Adrenal gland (tissue), 12 donors: ENCODE data around the gene MED12L. TPM values are rescaled to one million over a fixed set of nuclear protein-coding genes. Genes with fewer than 3 reads are reported as not detected.

ENCODE experiments used
- DNase-seq, 7 donors: peaks; one replicate each; pipeline ENCODE4 v3.0.0-alpha.2; 2019 to 2020
- H3K27ac ChIP-seq, 5 donors: fragments of 200-600 bp; sonication (generic) in 4 of 5; 1 replicate in 3 of 5; 2 replicates in 2 of 5; pipeline versions ENCODE4 v1.5.1 to v1.8.0; 2016 to 2020; ENCODE audit warnings: mild to moderate bottlenecking in 1 of 5
- H3K27me3 ChIP-seq: fragments of 200-600 bp; 2 replicates; pipeline ENCODE4 v1.8.0; 2021
- H3K36me3 ChIP-seq, 2 donors: fragments of 200-600 bp; replicated peaks in 1 of 2; 1 replicate in 1 of 2; 2 replicates in 1 of 2; pipeline versions ENCODE4 v1.5.1 to v1.8.0; 2018 to 2022
- H3K4me1 ChIP-seq, 2 donors: fragments of 200-600 bp; replicated peaks in 1 of 2; 1 replicate in 1 of 2; 2 replicates in 1 of 2; pipeline versions ENCODE4 v1.5.1 to v1.8.0; 2018 to 2021
- H3K4me3 ChIP-seq, 4 donors: fragments of 200-600 bp; sonication (generic) in 3 of 4; one replicate each; pipeline ENCODE4 v1.5.1; 2016 to 2018
- H3K9me3 ChIP-seq, 3 donors: fragments of 200-600 bp; sonication (generic) in 1 of 3; replicated peaks in 1 of 3; 1 replicate in 2 of 3; 2 replicates in 1 of 3; pipeline versions ENCODE4 v1.5.1 to v1.8.0; 2016 to 2021
- POLR2A ChIP-seq, 2 donors: fragments of 450-650 bp; IDR thresholded peaks; one replicate each; pipeline ENCODE4 v1.6.1; 2017; ENCODE audit warnings: antibody characterized with exemption in 2 of 2, mild to moderate bottlenecking in 2 of 2, moderate library complexity in 1 of 2
- WGBS, 4 donors: extraction: QIAGEN DNeasy Blood & Tissue Kit in 2 of 4; methylation state at CpG; one replicate each; pipeline versions ENCODE4 v1.1.5 to v1.1.7; 2013 to 2017; 5-methylcytosine and 5-hydroxymethylcytosine counted together
- intact Hi-C, 2 donors: fragments of 100-400 bp; cut with DNase I; formaldehyde crosslinking; loops; one replicate each; pipeline versions ENCODE4 v1.14.1 to v1.15.0; 2022 to 2023
- polyA plus RNA-seq, 3 donors: library from polyadenylated mRNA; stranded (reverse); fragments of 200-250 nt in 2 of 3; fragments of 350-450 nt in 1 of 3; fragmentation: Illumina TruSeq in 1 of 3; extraction: RNeasy Lipid Tissue Mini Kit (QIAGEN cat#74804) in 1 of 3; gene quantifications; one replicate each; pipeline ENCODE4 v1.2.3, GENCODE V29; 2013 to 2014
- total RNA-seq, 9 donors: library from RNA; depleted of rRNA in 4 of 9; stranded (reverse); fragments of >200 nt in 4 of 9; fragments of 120-200 nt in 1 of 9; fragmentation: NEBNext Ultra II Directional in 1 of 9; extraction: Animal tissue kit (Norgen Biotek cat#: 25700) in 1 of 9; gene quantifications; one replicate each; pipeline versions ENCODE4 v1.1.0 to v1.2.4, GENCODE V29; 2013 to 2023
- TF ChIP-seq, protein P1 (sequence below), 6 experiments: fragments of 450-650 bp in 4 of 6; fragments of 200-600 bp in 2 of 6; sonication (generic) in 1 of 6; IDR thresholded peaks; 1 replicate in 5 of 6; 2 replicates in 1 of 6; pipeline versions ENCODE4 v1.5.1 to v1.8.0; 2016 to 2021; ENCODE audit warnings: antibody characterized with exemption in 6 of 6, mild to moderate bottlenecking in 2 of 6, moderate library complexity in 1 of 6
- donor health status: healthy with polysubstance abuse.
- donor health status: Bipolar disorder and iron deficiency.
- donor health status: DM: yes; HTN: yes; CAD: no.
- donor health status: DM: no; HTN: no; CAD: no.
- donor health status: DM: no; HTN: no; CAD: no.
- donor health status: DM: yes; HTN: yes; CAD: no.

MED12L gene
- total and polyA plus RNA-seq, 12 donors: 0.77 to 25.0 (median 6.3) TPM

DNA sequence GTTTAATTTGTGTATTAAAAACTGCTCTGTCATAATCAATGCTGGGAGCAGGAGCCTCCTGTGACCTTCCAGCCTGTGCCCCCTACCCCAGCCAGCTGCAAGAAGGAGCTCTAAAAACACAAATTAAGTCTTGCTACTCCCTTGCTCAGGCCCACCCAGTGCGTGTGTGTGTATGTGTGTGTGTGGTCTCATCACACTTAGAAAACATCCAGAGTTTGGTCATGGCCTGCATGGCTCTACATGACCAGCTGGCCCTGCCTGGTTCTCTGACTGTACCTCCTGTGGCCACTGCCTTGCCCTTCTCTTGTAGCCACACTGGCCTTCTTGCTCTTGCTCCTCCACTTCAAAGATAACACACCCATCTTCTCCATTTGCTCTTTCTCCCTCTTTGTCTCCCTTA lies 179.1 kb downstream of the MED12L start:
- no peak for DNase-seq
- intact Hi-C loops: no loop called here

DNA sequence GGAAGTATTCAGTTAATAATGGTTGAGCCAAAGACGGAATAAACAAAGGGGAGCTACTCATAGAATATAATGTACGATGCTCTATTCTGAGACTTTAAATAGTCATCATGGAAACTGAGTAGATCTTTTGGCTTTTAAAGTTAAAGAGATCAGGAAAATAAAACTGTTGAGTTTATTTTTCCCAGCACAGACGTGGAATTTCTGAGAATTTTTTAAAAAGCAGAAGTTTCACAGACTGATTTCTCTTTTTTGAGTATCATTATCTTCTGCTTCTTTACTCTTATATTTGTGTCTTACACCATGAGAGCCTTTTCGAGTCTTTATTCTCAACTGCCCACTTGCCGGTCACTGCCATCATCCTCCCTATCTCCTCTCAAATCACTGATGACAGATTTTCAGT lies 179.7 kb downstream of the MED12L start:
- Histone ChIP-seq H3K36me3 (no peaks in the 10 kb centered on the region), H3K27ac (no peak overlapping the region), H3K27me3 (no peaks in the 10 kb centered on the region), H3K9me3 (no peaks in the 10 kb centered on the region), H3K4me1 (no peaks in the 10 kb centered on the region), H3K4me3 (no peak overlapping the region)
- 86 to 91% (median 89%) methylated on average over 5 of the region's 5 CpGs for WGBS, 4 donors
- DNase-seq: no peak
- intact Hi-C loops: no loop called here
- TF ChIP-seq, protein P1, sequence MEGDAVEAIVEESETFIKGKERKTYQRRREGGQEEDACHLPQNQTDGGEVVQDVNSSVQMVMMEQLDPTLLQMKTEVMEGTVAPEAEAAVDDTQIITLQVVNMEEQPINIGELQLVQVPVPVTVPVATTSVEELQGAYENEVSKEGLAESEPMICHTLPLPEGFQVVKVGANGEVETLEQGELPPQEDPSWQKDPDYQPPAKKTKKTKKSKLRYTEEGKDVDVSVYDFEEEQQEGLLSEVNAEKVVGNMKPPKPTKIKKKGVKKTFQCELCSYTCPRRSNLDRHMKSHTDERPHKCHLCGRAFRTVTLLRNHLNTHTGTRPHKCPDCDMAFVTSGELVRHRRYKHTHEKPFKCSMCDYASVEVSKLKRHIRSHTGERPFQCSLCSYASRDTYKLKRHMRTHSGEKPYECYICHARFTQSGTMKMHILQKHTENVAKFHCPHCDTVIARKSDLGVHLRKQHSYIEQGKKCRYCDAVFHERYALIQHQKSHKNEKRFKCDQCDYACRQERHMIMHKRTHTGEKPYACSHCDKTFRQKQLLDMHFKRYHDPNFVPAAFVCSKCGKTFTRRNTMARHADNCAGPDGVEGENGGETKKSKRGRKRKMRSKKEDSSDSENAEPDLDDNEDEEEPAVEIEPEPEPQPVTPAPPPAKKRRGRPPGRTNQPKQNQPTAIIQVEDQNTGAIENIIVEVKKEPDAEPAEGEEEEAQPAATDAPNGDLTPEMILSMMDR (IDR thresholded peaks at IDR 0.05): no peak
- no peak for TF ChIP-seq POLR2A (IDR thresholded peaks at IDR 0.05)

More for the DNA sequence above, 179.1 kb downstream of the MED12L start:
- no peaks in the 10 kb centered on the region for H3K36me3 ChIP-seq
- H3K9me3 ChIP-seq: no peaks in the 10 kb centered on the region
- H3K27ac ChIP-seq: no peak overlapping the region
- H3K4me3 ChIP-seq: no peak overlapping the region
- TF ChIP-seq, protein P1 (IDR thresholded peaks at IDR 0.05): no peak
- no peak for TF ChIP-seq POLR2A (IDR thresholded peaks at IDR 0.05)
- no peaks in the 10 kb centered on the region for H3K27me3 ChIP-seq
- 83 to 100% (median 96%) methylated on average over 1 of the region's 1 CpG for WGBS, 4 donors
- H3K4me1 ChIP-seq: no peaks in the 10 kb centered on the region

DNA sequence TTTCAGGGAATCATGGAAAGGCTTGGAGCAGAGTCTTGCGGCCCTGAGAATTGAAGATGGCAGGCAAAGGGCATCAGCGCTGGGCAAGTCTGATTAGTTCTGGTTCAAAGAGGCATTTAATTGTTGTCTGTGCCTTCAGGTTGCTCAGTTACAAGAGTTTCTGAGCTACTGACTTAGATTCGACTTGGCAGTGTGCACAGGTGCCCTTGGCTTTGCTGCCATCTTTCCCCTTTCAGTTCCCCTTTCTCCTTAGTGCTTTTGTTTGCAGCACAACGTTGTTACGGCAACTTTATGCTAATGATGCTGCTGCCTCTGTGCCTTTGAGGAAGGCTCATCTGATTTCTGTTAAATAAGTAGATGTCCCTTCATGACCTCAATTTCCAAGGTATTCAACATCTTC lies 180.4 kb downstream of the MED12L start:
- Histone ChIP-seq H3K4me1 (no peaks in the 10 kb centered on the region), H3K9me3 (no peaks in the 10 kb centered on the region), H3K4me3 (no peak overlapping the region), H3K27me3 (no peaks in the 10 kb centered on the region), H3K36me3 (no peaks in the 10 kb centered on the region), H3K27ac (no peak overlapping the region)
- intact Hi-C loops: no loop called here
- TF ChIP-seq POLR2A (IDR thresholded peaks at IDR 0.05): no peak
- TF ChIP-seq, protein P1 (IDR thresholded peaks at IDR 0.05): no peak
- peak in 1 of 7 donors; percentile 11 for DNase-seq
- WGBS, 4 donors: 74 to 81% (median 77%) methylated on average over 5 of the region's 5 CpGs

DNA sequence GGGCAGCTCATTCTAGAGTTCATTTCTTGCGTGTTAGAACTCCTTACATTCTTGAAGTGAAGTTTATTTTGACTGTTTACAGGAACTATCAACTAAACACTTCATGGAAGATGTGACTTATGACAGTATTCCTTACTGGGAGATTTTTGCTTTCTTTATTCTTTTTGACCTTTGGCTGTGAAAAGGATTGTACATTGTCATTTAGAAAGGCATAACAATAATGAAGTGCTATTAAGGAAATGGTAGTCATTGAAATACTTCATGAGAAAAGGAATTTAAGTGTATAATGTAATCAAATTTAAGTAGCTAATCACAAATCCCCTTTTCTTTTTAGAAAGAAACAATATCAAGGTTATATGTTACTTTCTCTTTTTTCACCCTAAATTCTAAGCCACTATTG lies 181.6 kb downstream of the MED12L start:
- Histone ChIP-seq H3K4me3 (no peak overlapping the region), H3K27me3 (no peaks in the 10 kb centered on the region), H3K9me3 (no peaks in the 10 kb centered on the region), H3K27ac (no peak overlapping the region), H3K36me3 (no peaks in the 10 kb centered on the region), H3K4me1 (no peaks in the 10 kb centered on the region)
- no peak for DNase-seq
- WGBS, 4 donors: 89 to 96% (median 93%) methylated on average over 1 of the region's 1 CpG
- intact Hi-C loops: no loop called here
- no peak for TF ChIP-seq POLR2A (IDR thresholded peaks at IDR 0.05)
- TF ChIP-seq, protein P1 (IDR thresholded peaks at IDR 0.05): no peak
